Stimulated activated CD8-positive, alpha-beta memory T cell treated with anti-CD3 and anti-CD28 coated beads, Interleukin-2, amount 100 ng/mL, for 48 hours (primary cell): ENCODE data around the gene ADAMTS12.

ENCODE experiments used
- DNase-seq, 2 donors: peaks; one replicate each; pipeline ENCODE4 v3.0.0-alpha.2; 2020; ENCODE audit warnings: low read depth in 2 of 2

Gene ADAMTS12

GRCh38 chr5:33755231-33755630, 136.6 kb downstream of the ADAMTS12 start:
- DNase-seq: no peak

GRCh38 chr5:33753704-33754103, 138.1 kb downstream of the ADAMTS12 start:
- no peak for DNase-seq

- no peak for DNase-seq
Observed at GRCh38 chr5:33748754-33749153, 143.0 kb downstream of the ADAMTS12 start.

GRCh38 chr5:33745101-33745770, 146.6 kb downstream of the ADAMTS12 start:
- no peak for DNase-seq

GRCh38 chr5:33743099-33743498, 148.7 kb downstream of the ADAMTS12 start:
- no peak for DNase-seq

GRCh38 chr5:33742181-33742580, 149.6 kb downstream of the ADAMTS12 start:
- DNase-seq: no peak

GRCh38 chr5:33738967-33739366, 152.8 kb downstream of the ADAMTS12 start:
- no peak for DNase-seq

GRCh38 chr5:33738097-33738496, 153.7 kb downstream of the ADAMTS12 start:
- no peak for DNase-seq

GRCh38 chr5:33737697-33738096, 154.1 kb downstream of the ADAMTS12 start:
- no peak for DNase-seq

- DNase-seq: no peak
Observed at GRCh38 chr5:33737284-33737683, 154.5 kb downstream of the ADAMTS12 start.

GRCh38 chr5:33736510-33736909, 155.3 kb downstream of the ADAMTS12 start:
- no peak for DNase-seq

GRCh38 chr5:33735072-33735471, 156.7 kb downstream of the ADAMTS12 start:
- no peak for DNase-seq

GRCh38 chr5:33734537-33734936, 157.3 kb downstream of the ADAMTS12 start:
- no peak for DNase-seq

GRCh38 chr5:33733225-33733624, 158.6 kb downstream of the ADAMTS12 start:
- no peak for DNase-seq

- no peak for DNase-seq
Observed at GRCh38 chr5:33726422-33727165, 165.2 kb downstream of the ADAMTS12 start.

- DNase-seq: no peak
Observed at GRCh38 chr5:33725806-33726205, 166.0 kb downstream of the ADAMTS12 start.

GRCh38 chr5:33721491-33722200, 170.1 kb downstream of the ADAMTS12 start:
- no peak for DNase-seq

- DNase-seq: no peak
Observed at GRCh38 chr5:33720176-33720575, 171.6 kb downstream of the ADAMTS12 start.

GRCh38 chr5:33719769-33720168, 172.0 kb downstream of the ADAMTS12 start:
- DNase-seq: no peak

- no peak for DNase-seq
Observed at GRCh38 chr5:33715661-33716060, 176.1 kb downstream of the ADAMTS12 start.

GRCh38 chr5:33713136-33713765, 178.5 kb downstream of the ADAMTS12 start:
- DNase-seq: no peak

GRCh38 chr5:33712664-33713063, 179.1 kb downstream of the ADAMTS12 start:
- no peak for DNase-seq
